ENCODE results near the gene CTSC.

DNA sequence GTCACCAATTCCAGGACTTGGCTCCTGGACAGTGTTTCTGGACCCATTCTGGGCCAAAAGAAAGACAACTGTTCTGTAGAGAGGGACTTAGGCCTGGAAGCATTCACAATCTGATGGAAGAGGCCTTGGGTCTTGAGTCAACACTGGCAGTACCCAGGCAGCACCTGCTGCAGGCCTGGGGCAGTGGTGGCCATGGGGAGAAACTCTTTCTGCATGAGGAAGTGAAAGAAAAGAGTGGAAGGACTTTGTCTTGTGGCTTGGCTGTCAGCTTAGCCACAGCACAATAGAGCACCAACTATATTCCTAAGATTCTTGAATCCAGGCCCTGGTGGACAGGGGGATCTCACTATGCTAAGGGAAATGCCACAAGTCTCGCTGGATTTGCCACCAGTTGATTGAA lies 70.6 kb downstream of the CTSC start:
- TF ChIP-seq, protein P1, sequence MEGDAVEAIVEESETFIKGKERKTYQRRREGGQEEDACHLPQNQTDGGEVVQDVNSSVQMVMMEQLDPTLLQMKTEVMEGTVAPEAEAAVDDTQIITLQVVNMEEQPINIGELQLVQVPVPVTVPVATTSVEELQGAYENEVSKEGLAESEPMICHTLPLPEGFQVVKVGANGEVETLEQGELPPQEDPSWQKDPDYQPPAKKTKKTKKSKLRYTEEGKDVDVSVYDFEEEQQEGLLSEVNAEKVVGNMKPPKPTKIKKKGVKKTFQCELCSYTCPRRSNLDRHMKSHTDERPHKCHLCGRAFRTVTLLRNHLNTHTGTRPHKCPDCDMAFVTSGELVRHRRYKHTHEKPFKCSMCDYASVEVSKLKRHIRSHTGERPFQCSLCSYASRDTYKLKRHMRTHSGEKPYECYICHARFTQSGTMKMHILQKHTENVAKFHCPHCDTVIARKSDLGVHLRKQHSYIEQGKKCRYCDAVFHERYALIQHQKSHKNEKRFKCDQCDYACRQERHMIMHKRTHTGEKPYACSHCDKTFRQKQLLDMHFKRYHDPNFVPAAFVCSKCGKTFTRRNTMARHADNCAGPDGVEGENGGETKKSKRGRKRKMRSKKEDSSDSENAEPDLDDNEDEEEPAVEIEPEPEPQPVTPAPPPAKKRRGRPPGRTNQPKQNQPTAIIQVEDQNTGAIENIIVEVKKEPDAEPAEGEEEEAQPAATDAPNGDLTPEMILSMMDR (IDR thresholded peaks at IDR 0.05), result no peak
- TF ChIP-seq EP300 (IDR thresholded peaks at IDR 0.05), result no peak

Data from sigmoid colon (tissue), 4 donors.